HG02840 (cell line): Measurements from ENCODE around the gene MRC2.
"Not testable (repeated sequence)": the region's sequence is repeated elsewhere in the genome, so short reads cannot be mapped to it uniquely, and the experiment has no call there.

Experiments
- ATAC-seq: cut with Tn5 transposase; IDR thresholded peaks from one replicate; pipeline ENCODE4 v1.9.1; 2021; ENCODE audit warnings: mild to moderate bottlenecking, moderate library complexity, moderate number of reproducible peaks; ENCODE audit not compliant: unreplicated experiment, low FRiP score

The MRC2 gene

GRCh38 chr17:62676231-62676943, 48.9 kb downstream of the MRC2 start:
- no peak for ATAC-seq

- no peak for ATAC-seq
Observed at GRCh38 chr17:62676952-62677596, 49.6 kb downstream of the MRC2 start.

GRCh38 chr17:62678214-62678919, 50.9 kb downstream of the MRC2 start:
- no peak for ATAC-seq

- ATAC-seq = no peak
Observed at GRCh38 chr17:62679866-62680377, 52.5 kb downstream of the MRC2 start.

GRCh38 chr17:62680541-62681052, 53.1 kb downstream of the MRC2 start:
- ATAC-seq = no peak

- ATAC-seq = no peak
Observed at GRCh38 chr17:62681061-62681938, 53.8 kb downstream of the MRC2 start.

- ATAC-seq = no peak
Observed at GRCh38 chr17:62681939-62682381, 54.5 kb downstream of the MRC2 start.

- no peak for ATAC-seq
Observed at GRCh38 chr17:62684179-62684578, 56.7 kb downstream of the MRC2 start.

- ATAC-seq = no peak
Observed at GRCh38 chr17:62687997-62688396, 60.5 kb downstream of the MRC2 start.

- no peak for ATAC-seq
Observed at GRCh38 chr17:62688398-62689160, 61.1 kb downstream of the MRC2 start.

GRCh38 chr17:62689441-62690167, 62.1 kb downstream of the MRC2 start:
- ATAC-seq = no peak

GRCh38 chr17:62690168-62690897, 62.9 kb downstream of the MRC2 start:
- ATAC-seq = no peak

- ATAC-seq = not testable (repeated sequence)
Observed at GRCh38 chr17:62691589-62691915, 64.1 kb downstream of the MRC2 start.

- ATAC-seq = no peak
Observed at GRCh38 chr17:62692159-62692651, 64.7 kb downstream of the MRC2 start.

GRCh38 chr17:62692721-62693431, 65.4 kb downstream of the MRC2 start:
- ATAC-seq = no peak

- no peak for ATAC-seq
Observed at GRCh38 chr17:62693616-62694409, 66.3 kb downstream of the MRC2 start.
